Panc1 (cell line): ENCODE data around the gene UBE2QL1.

Experiments
- CTCF ChIP-seq: fragments of 450-650 bp; IDR thresholded peaks from 2 replicates; pipeline ENCODE4 v1.5.1; 2017; ENCODE audit warnings: mild to moderate bottlenecking
- POLR2AphosphoS5 ChIP-seq: IDR thresholded peaks from 2 replicates; pipeline ENCODE4 v1.6.1; 2012; ENCODE audit warnings: mild to moderate bottlenecking, low read depth, low read length, moderate library complexity

- no peak for TF ChIP-seq CTCF
- TF ChIP-seq POLR2AphosphoS5 = no peak
These were observed 5.4 kb downstream of the UBE2QL1 start for GRCh38 chr5:6453937-6454560.
